T-helper 17 cell (primary cell): ENCODE results near the gene TECTA. TPM values are rescaled to one million over a fixed set of nuclear protein-coding genes. Genes with fewer than 3 reads are reported as not detected.

Experiments
- ATAC-seq: fragments of 150-1000 bp; cut with Tn5 transposase; 2 replicates; pipeline ENCODE4 v1.10.0; 2021; ENCODE audit warnings: mild to moderate bottlenecking, moderate library complexity
- DNase-seq, 3 donors: peaks; one replicate each; pipeline versions ENCODE4 v3.0.0 to v3.0.0-alpha.2; 2020 to 2021
- H3K9me3 ChIP-seq: one replicate; pipeline ENCODE4 v1.7.0; 2013; ENCODE audit warnings: low read length, mild to moderate bottlenecking; ENCODE audit not compliant: control insufficient read depth, poor library complexity, severe bottlenecking
- H3K27ac Mint-ChIP-seq: one replicate; pipeline ENCODE4 v1.8.0; 2022; ENCODE audit warnings: mild to moderate bottlenecking, moderate library complexity, mixed read lengths
- H3K27me3 Mint-ChIP-seq: one replicate; pipeline ENCODE4 v1.8.0; 2022; ENCODE audit warnings: mixed read lengths
- H3K36me3 Mint-ChIP-seq: one replicate; pipeline ENCODE4 v1.8.0; 2022; ENCODE audit warnings: low read depth, mixed read lengths
- H3K4me1 Mint-ChIP-seq: one replicate; pipeline ENCODE4 v1.8.0; 2022; ENCODE audit warnings: mild to moderate bottlenecking, mixed read lengths
- H3K4me3 Mint-ChIP-seq: one replicate; pipeline ENCODE4 v1.8.0; 2022; ENCODE audit warnings: mild to moderate bottlenecking, moderate library complexity, mixed read lengths
- total RNA-seq, 4 donors: library from RNA in 2 of 4; stranded (reverse) in 2 of 4; gene quantifications; one replicate each; pipeline ENCODE4 v1.2.3 and lab custom pipeline; 2022 to 2026

Gene TECTA
- total RNA-seq, 2 donors from 2014 or later: 0.25 to 0.57 TPM

GRCh38 chr11:121188776-121189175 is 87.7 kb downstream of the TECTA start:
- no peak overlapping the region for H3K4me3 Mint-ChIP-seq
- no peaks in the 10 kb centered on the region for H3K4me1 Mint-ChIP-seq
- H3K27me3 Mint-ChIP-seq: peaks cover 46% of the 10 kb centered on the region
- H3K27ac Mint-ChIP-seq: no peak overlapping the region
- no peaks in the 10 kb centered on the region for H3K9me3 ChIP-seq
- no peaks in the 10 kb centered on the region for H3K36me3 Mint-ChIP-seq
- no peak for ATAC-seq
- no peak for DNase-seq

- no peaks in the 10 kb centered on the region for H3K9me3 ChIP-seq
- DNase-seq (no peak), ATAC-seq (no peak)
- Mint-ChIP-seq H3K36me3 (no peaks in the 10 kb centered on the region), H3K4me1 (peaks cover 3% of the 10 kb centered on the region), H3K4me3 (no peak overlapping the region), H3K27ac (no peak overlapping the region), H3K27me3 (peaks cover 59% of the 10 kb centered on the region)
Measured at GRCh38 chr11:121191818-121192217, 90.8 kb downstream of the TECTA start.

- DNase-seq: peak in 2 of 3 donors; percentile 10 to 46
- Mint-ChIP-seq H3K4me3 (no peak overlapping the region), H3K27me3 (peaks cover 38% of the 10 kb centered on the region), H3K27ac (no peak overlapping the region), H3K36me3 (no peaks in the 10 kb centered on the region), H3K4me1 (peaks cover 3% of the 10 kb centered on the region)
- ATAC-seq: peak; percentile 72
- H3K9me3 ChIP-seq: no peaks in the 10 kb centered on the region
Measured at GRCh38 chr11:121194731-121195596, 93.9 kb downstream of the TECTA start.

- H3K9me3 ChIP-seq: no peaks in the 10 kb centered on the region
- Mint-ChIP-seq H3K27me3 (peaks cover 35% of the 10 kb centered on the region), H3K4me3 (no peak overlapping the region), H3K27ac (no peak overlapping the region), H3K4me1 (peaks cover 8% of the 10 kb centered on the region), H3K36me3 (peaks cover 5% of the 10 kb centered on the region)
- DNase-seq (no peak), ATAC-seq (no peak)
Measured at GRCh38 chr11:121198491-121198890, 97.4 kb downstream of the TECTA start.

GRCh38 chr11:121199516-121199915 is 98.5 kb downstream of the TECTA start:
- no peak for ATAC-seq
- no peak for DNase-seq
- H3K27ac Mint-ChIP-seq: no peak overlapping the region
- no peaks in the 10 kb centered on the region for H3K9me3 ChIP-seq
- no peak overlapping the region for H3K4me3 Mint-ChIP-seq
- peaks cover 5% of the 10 kb centered on the region for H3K36me3 Mint-ChIP-seq
- peaks cover 8% of the 10 kb centered on the region for H3K4me1 Mint-ChIP-seq
- H3K27me3 Mint-ChIP-seq: peaks cover 38% of the 10 kb centered on the region

- Mint-ChIP-seq H3K36me3 (peaks cover 2% of the 10 kb centered on the region), H3K4me1 (no peaks in the 10 kb centered on the region), H3K27me3 (peaks cover 25% of the 10 kb centered on the region), H3K4me3 (no peak overlapping the region), H3K27ac (no peak overlapping the region)
- DNase-seq: no peak
- ATAC-seq: no peak
- no peaks in the 10 kb centered on the region for H3K9me3 ChIP-seq
Measured at GRCh38 chr11:121206810-121207209, 105.8 kb downstream of the TECTA start.

- Mint-ChIP-seq H3K4me1 (no peaks in the 10 kb centered on the region), H3K4me3 (no peak overlapping the region), H3K36me3 (no peaks in the 10 kb centered on the region), H3K27me3 (peaks cover 29% of the 10 kb centered on the region), H3K27ac (no peak overlapping the region)
- no peak for ATAC-seq
- no peaks in the 10 kb centered on the region for H3K9me3 ChIP-seq
- DNase-seq: no peak
Measured at GRCh38 chr11:121207485-121208115, 106.6 kb downstream of the TECTA start.

GRCh38 chr11:121210445-121211080 is 109.5 kb downstream of the TECTA start:
- no peak overlapping the region for H3K27ac Mint-ChIP-seq
- no peaks in the 10 kb centered on the region for H3K9me3 ChIP-seq
- H3K36me3 Mint-ChIP-seq: no peaks in the 10 kb centered on the region
- peaks cover 49% of the 10 kb centered on the region for H3K27me3 Mint-ChIP-seq
- DNase-seq: no peak
- no peaks in the 10 kb centered on the region for H3K4me1 Mint-ChIP-seq
- no peak for ATAC-seq
- H3K4me3 Mint-ChIP-seq: no peak overlapping the region

- ATAC-seq: no peak
- H3K9me3 ChIP-seq: no peaks in the 10 kb centered on the region
- H3K4me3 Mint-ChIP-seq: no peak overlapping the region
- DNase-seq: no peak
- H3K27me3 Mint-ChIP-seq: peaks cover 45% of the 10 kb centered on the region
- no peaks in the 10 kb centered on the region for H3K4me1 Mint-ChIP-seq
- no peaks in the 10 kb centered on the region for H3K36me3 Mint-ChIP-seq
- no peak overlapping the region for H3K27ac Mint-ChIP-seq
Measured at GRCh38 chr11:121211626-121212025, 110.6 kb downstream of the TECTA start.

GRCh38 chr11:121212536-121213361 is 111.7 kb downstream of the TECTA start:
- H3K9me3 ChIP-seq: no peaks in the 10 kb centered on the region
- ATAC-seq (no peak), DNase-seq (no peak)
- H3K4me3 Mint-ChIP-seq: no peak overlapping the region
- H3K4me1 Mint-ChIP-seq: no peaks in the 10 kb centered on the region
- H3K27me3 Mint-ChIP-seq: peaks cover 52% of the 10 kb centered on the region
- no peaks in the 10 kb centered on the region for H3K36me3 Mint-ChIP-seq
- H3K27ac Mint-ChIP-seq: no peak overlapping the region

GRCh38 chr11:121213362-121213893 is 112.4 kb downstream of the TECTA start:
- no peaks in the 10 kb centered on the region for H3K36me3 Mint-ChIP-seq
- H3K9me3 ChIP-seq: no peaks in the 10 kb centered on the region
- no peaks in the 10 kb centered on the region for H3K4me1 Mint-ChIP-seq
- ATAC-seq (no peak), DNase-seq (no peak)
- H3K4me3 Mint-ChIP-seq: no peak overlapping the region
- H3K27ac Mint-ChIP-seq: no peak overlapping the region
- H3K27me3 Mint-ChIP-seq: peaks cover 53% of the 10 kb centered on the region

GRCh38 chr11:121214861-121215260 is 113.8 kb downstream of the TECTA start:
- H3K36me3 Mint-ChIP-seq: no peaks in the 10 kb centered on the region
- peaks cover 58% of the 10 kb centered on the region for H3K27me3 Mint-ChIP-seq

More at GRCh38 chr11:121214861-121215260, 113.8 kb downstream of the TECTA start:
- Mint-ChIP-seq H3K27ac (no peak overlapping the region), H3K4me1 (no peaks in the 10 kb centered on the region), H3K4me3 (no peak overlapping the region)
- no peak for ATAC-seq
- DNase-seq: no peak
- no peaks in the 10 kb centered on the region for H3K9me3 ChIP-seq
